Measurements from ENCODE around the gene ERFE.
"Not testable (repeated sequence)": the region's sequence is repeated elsewhere in the genome, so short reads cannot be mapped to it uniquely, and the experiment has no call there.

- TF ChIP-seq PKNOX1 (IDR thresholded peaks at IDR 0.05); SUZ12 (IDR thresholded peaks at IDR 0.05); HDGF (IDR thresholded peaks at IDR 0.05; ENCODE audit: borderline replicate concordance); FOXM1 (IDR thresholded peaks at IDR 0.05; ENCODE audit: borderline replicate concordance); CTBP1 (IDR thresholded peaks at IDR 0.05; ENCODE audit: borderline replicate concordance); ZNF384 (IDR thresholded peaks at IDR 0.05); BHLHE40 (IDR thresholded peaks at IDR 0.05; ENCODE audit: borderline replicate concordance); TARDBP (IDR thresholded peaks at IDR 0.05); ELF4 (IDR thresholded peaks at IDR 0.05); FOXA1 (IDR thresholded peaks at IDR 0.05): not testable (repeated sequence)
Observed at GRCh38 chr2:238115709-238116108, 43.1 kb upstream of the ERFE start.

Measured in HEK293T (cell line).